ENCODE data around the gene CCN5. TPM values are rescaled to one million over a fixed set of nuclear protein-coding genes. Genes with fewer than 3 reads are reported as not detected.

CCN5 gene
- total and polyA plus RNA-seq, 2 of the 13 experiments (the other 11 are each of a cell fraction or from before 2014, with no cell fraction given), result 0.12 TPM; not detected in 1

- TF ChIP-seq ZNF512B (CRISPR knock-in tag; IDR thresholded peaks at IDR 0.05; ENCODE audit: borderline replicate concordance) (no peak), MTA3 (CRISPR knock-in tag; IDR thresholded peaks at IDR 0.05) (no peak), GMEB2 (CRISPR knock-in tag; IDR thresholded peaks at IDR 0.05; ENCODE audit: low read depth) (no peak), U2AF2 (IDR thresholded peaks at IDR 0.05; ENCODE audit: low read depth, low read length) (no peak), ZFP36 (IDR thresholded peaks at IDR 0.05; ENCODE audit: borderline replicate concordance, low read depth, low read length, partially characterized antibody) (peak; percentile 81), CEBPZ (IDR thresholded peaks at IDR 0.05; ENCODE audit: low read length) (no peak), KAT8 (CRISPR knock-in tag; IDR thresholded peaks at IDR 0.05) (no peak), HOXA9 (CRISPR knock-in tag; IDR thresholded peaks at IDR 0.05; ENCODE audit: borderline replicate concordance) (no peak), NFE2L2 (IDR thresholded peaks at IDR 0.05; ENCODE audit: low read length) (no peak), MAFF (IDR thresholded peaks at IDR 0.05; ENCODE audit: low read depth, low read length) (no peak), NFE2L1 (CRISPR knock-in tag; IDR thresholded peaks at IDR 0.05; ENCODE audit: borderline replicate concordance) (no peak), ZMYM2 (CRISPR knock-in tag; IDR thresholded peaks at IDR 0.05) (no peak), FLYWCH1 (CRISPR knock-in tag; IDR thresholded peaks at IDR 0.05) (no peak), ZNF547 (CRISPR knock-in tag; IDR thresholded peaks at IDR 0.05) (peak; percentile 39; the same call in 1 of the 2 replicates), GLMP (CRISPR knock-in tag; IDR thresholded peaks at IDR 0.05; ENCODE audit: borderline replicate concordance) (no peak), ZNF30 (CRISPR knock-in tag; IDR thresholded peaks at IDR 0.05) (0 out of 2 replicates have a peak, but pooled peaks have one; percentile 1), SP4 (CRISPR knock-in tag; IDR thresholded peaks at IDR 0.05) (0 out of 2 replicates have a peak, but pooled peaks have one; percentile 30), NRL (CRISPR knock-in tag; IDR thresholded peaks at IDR 0.05; ENCODE audit: borderline replicate concordance) (no peak), JUNB (CRISPR knock-in tag; IDR thresholded peaks at IDR 0.05; ENCODE audit: borderline replicate concordance) (no peak), ZNF883 (CRISPR knock-in tag; IDR thresholded peaks at IDR 0.05; ENCODE audit: not compliant biosample characterization) (peak; percentile 13), MZF1 (CRISPR knock-in tag; IDR thresholded peaks at IDR 0.05; ENCODE audit: borderline replicate concordance) (0 out of 2 replicates have a peak, but pooled peaks have one; percentile 72)
Measured at GRCh38 chr20:44746367-44747165, 31.4 kb downstream of the CCN5 start (continued).
